HepG2 (cell line): ENCODE data around the gene BAIAP2L2. TPM values are rescaled to one million over a fixed set of nuclear protein-coding genes. Genes with fewer than 3 reads are reported as not detected.

Source experiments
- ATAC-seq: fragments of 200-7000 bp; cut with Tn5 transposase; 3 replicates; pipeline ENCODE4 v1.9.1; 2020; ENCODE audit warnings: mild to moderate bottlenecking, moderate library complexity
- BruUV-seq: library from RNA; stranded (reverse); fragments of 400-500 nt; replicated peaks from 2 replicates; lab custom pipeline; 2021; lab: Mats Ljungman, UMichigan
- CTCF ChIA-PET: fragments of 300-600 bp; formaldehyde crosslinking; extraction: SDS; loops from one replicate; lab custom pipeline; 2021; ENCODE audit warnings: low total read pairs, inconsistent platforms, low intra/inter-chr PET ratio; lab: Yijun Ruan, JAX
- POLR2A ChIA-PET: fragments of 350-600 bp; sonication (Branson Sonifier 250); formaldehyde crosslinking; loops from one replicate; lab custom pipeline; 2020; ENCODE audit warnings: antibody characterized with exemption, inconsistent platforms; lab: Yijun Ruan, JAX
- DNase-seq: peaks from one replicate; pipeline ENCODE4 v3.0.0-alpha.2; 2015; ENCODE audit warnings: low spot score
- FAIRE-seq: peaks from 3 replicates; lab custom pipeline; 2011; peaks lifted over from hg19 to GRCh38; lab: Jason Lieb, UNC
- H2AFZ ChIP-seq: one replicate; pipeline ENCODE4 v1.6.1; 2011; ENCODE audit warnings: low read length, inconsistent platforms
- H3K27ac ChIP-seq: fragments of 300-600 bp; 3 replicates; pipeline ENCODE4 v1.8.0; 2011; ENCODE audit warnings: mixed run types, mild to moderate bottlenecking, mixed read lengths, low read length, inconsistent platforms; ENCODE audit not compliant: insufficient read depth; ENCODE audit errors: extremely low read length
- H3K27me3 ChIP-seq, 2 experiments: fragments of 200-600 bp in 1 of 2; 2 replicates in 1 of 2; 3 replicates in 1 of 2; pipeline versions ENCODE4 v1.6.0 to v1.8.0; 2011; ENCODE audit warnings: low read length in 2 of 2, mild to moderate bottlenecking in 2 of 2, moderate library complexity in 2 of 2, inconsistent platforms in 1 of 2; ENCODE audit not compliant: insufficient read depth in 2 of 2, control insufficient read depth in 1 of 2
- H3K36me3 ChIP-seq, 2 experiments: fragments of 200-600 bp in 1 of 2; replicated peaks in 1 of 2; 2 replicates in 1 of 2; 3 replicates in 1 of 2; pipeline versions ENCODE4 v1.5.1 to v1.8.0; 2011; ENCODE audit warnings: low read length in 2 of 2, inconsistent platforms in 1 of 2; ENCODE audit not compliant: insufficient read depth in 2 of 2, control insufficient read depth in 1 of 2
- H3K4me1 ChIP-seq: 2 replicates; pipeline ENCODE4 v1.5.1; 2012; ENCODE audit warnings: low read length, inconsistent platforms; ENCODE audit not compliant: insufficient read depth
- H3K4me2 ChIP-seq: 2 replicates; pipeline ENCODE4 v1.6.0; 2011; ENCODE audit warnings: low read depth, low read length, inconsistent platforms
- H3K4me3 ChIP-seq, 3 experiments: fragments of 200-600 bp in 1 of 3; sonication (generic), shearing (Covaris generic) in 1 of 3; replicated peaks in 1 of 3; 2 replicates each; pipeline ENCODE4 v1.5.1; 2011 to 2016; ENCODE audit warnings: low read length in 3 of 3, inconsistent platforms in 2 of 3, low read depth in 2 of 3, mild to moderate bottlenecking in 2 of 3, control low read depth in 1 of 3, mixed read lengths in 1 of 3; ENCODE audit not compliant: insufficient read depth in 1 of 3
- H3K79me2 ChIP-seq: one replicate; pipeline ENCODE4 v1.6.1; 2011; ENCODE audit warnings: low read length, inconsistent platforms; ENCODE audit not compliant: insufficient read depth
- H3K9ac ChIP-seq: 2 replicates; pipeline ENCODE4 v1.6.0; 2011; ENCODE audit warnings: mild to moderate bottlenecking, low read depth, low read length, inconsistent platforms; ENCODE audit not compliant: insufficient read depth
- H3K9me3 ChIP-seq: 2 replicates; pipeline ENCODE4 v1.5.1; 2012; ENCODE audit warnings: mild to moderate bottlenecking, low read length
- H4K20me1 ChIP-seq: 2 replicates; pipeline ENCODE4 v1.6.0; 2011; ENCODE audit warnings: inconsistent platforms, mild to moderate bottlenecking, low read length, moderate library complexity; ENCODE audit not compliant: insufficient read depth
- FOXM1 ChIP-seq: sonication (generic); formaldehyde crosslinking; IDR thresholded peaks from 2 replicates; pipeline ENCODE4 v1.5.0; 2020; ENCODE audit warnings: missing genetic modification reagents
- PCBP1 ChIP-seq: fragments of 200-400 bp; formaldehyde crosslinking; IDR thresholded peaks from 2 replicates; pipeline ENCODE4 v1.6.1; 2017; ENCODE audit warnings: mild to moderate bottlenecking, low read depth, low read length, borderline replicate concordance
- ZFP91 ChIP-seq: sonication (generic); formaldehyde crosslinking; IDR thresholded peaks from 2 replicates; pipeline ENCODE4 v1.9.0; 2022; ENCODE audit warnings: missing genetic modification reagents, mild to moderate bottlenecking, borderline replicate concordance
- ZNF326 ChIP-seq: sonication (generic); formaldehyde crosslinking; IDR thresholded peaks from 2 replicates; pipeline ENCODE4 v1.4.0; 2020; ENCODE audit warnings: missing genetic modification reagents, borderline replicate concordance
- ZNF879 ChIP-seq: sonication (generic); formaldehyde crosslinking; IDR thresholded peaks from 2 replicates; pipeline ENCODE4 v1.8.1; 2023; ENCODE audit warnings: missing genetic modification reagents
- WGBS: methylation state at CpG from one replicate; pipeline ENCODE4 v1.1.6; 2017; ENCODE audit warnings: low lambda C conversion rate; 5-methylcytosine and 5-hydroxymethylcytosine counted together
- in situ Hi-C: cut with HindIII; loops from 2 replicates; pipeline ENCODE4 v1.10.0; 2017; ENCODE audit warnings: low pct_unique_long_range_greater_than_20kb; ENCODE audit not compliant: extremely low pct_ligation_motif_present
- intact Hi-C: fragments of 100-400 bp; cut with micrococcal nuclease; formaldehyde crosslinking; loops from one replicate; pipeline ENCODE4 v1.10.0; 2022; ENCODE audit not compliant: unreplicated experiment
- polyA plus RNA-seq, 8 experiments: library from polyadenylated mRNA; depleted of rRNA in 3 of 8; stranded (reverse) in 7 of 8; unstranded in 1 of 8; fragments of >200 nt; fragmentation: Illumina TruSeq in 4 of 8; extraction: Trizol in 4 of 8; gene quantifications; 2 replicates each; pipeline versions ENCODE4 v1.2.1 to v1.2.3, GENCODE V29; 2011 to 2016; ENCODE audit warnings: low read depth in 4 of 8, missing spikeins in 1 of 8, mixed read lengths in 1 of 8; ENCODE audit not compliant: insufficient read depth in 1 of 8
- total RNA-seq, 5 experiments: library from RNA; depleted of rRNA; stranded (reverse); fragments of >200 nt; fragmentation: Illumina TruSeq; extraction: Trizol; gene quantifications; 2 replicates each; pipeline ENCODE4 v1.2.3, GENCODE V29; 2016; ENCODE audit warnings: low read depth in 1 of 5

BAIAP2L2 gene
- total and polyA plus RNA-seq, 2 of the 13 experiments (the other 11 are each of a cell fraction or from before 2014, with no cell fraction given) = 4.4 to 7.5 TPM

- Histone ChIP-seq H3K27me3 (no peaks in the 10 kb centered on the region), H3K36me3 (peaks cover 9 to 16% of the 10 kb centered on the region in 2 experiments; a peak in 4 of 5 replicates), H4K20me1 (no peaks in the 10 kb centered on the region), H3K4me2 (no peak within 1 kb of the TSS), H3K9ac (no peak within 1 kb of the TSS), H3K4me3 (no peak within 1 kb of the TSS), H3K27ac (no peak within 1 kb of the TSS)
- DNase-seq = no peak
- no peak for ATAC-seq
- no TSS peak for BruUV-seq
- POLR2A ChIA-PET = interaction anchor here (1.2 kb wide), 1 partner anchor 26 kb away, joined by 3 read pairs; the partner anchor contains the start of gene BAIAP2L2
- FAIRE-seq = no peak
- in situ Hi-C loops = no loop called here
- TF ChIP-seq PCBP1 (0 out of 2 replicates have a peak, but pooled peaks have one; percentile 44), ZNF326 (CRISPR knock-in tag) (no peak), ZFP91 (no peak), ZNF879 (no peak), FOXM1 (no peak)
- TF ChIP-seq, all 625 proteins: peak for 1
- intact Hi-C loops = no loop called here
- H3K9me3 ChIP-seq = no peaks in the 10 kb centered on the region
- CTCF ChIA-PET = no interaction called here
- H2AFZ ChIP-seq = no peak within 1 kb of the TSS
- H3K79me2 ChIP-seq = no peaks in the 10 kb centered on the region
- WGBS = 64% methylated on average over 3 of the region's 16 CpGs
- no peaks in the 10 kb centered on the region for H3K4me1 ChIP-seq
These were observed 26.4 kb downstream of the BAIAP2L2 start, which contains the start of gene SLC16A8 for GRCh38 chr22:38083931-38084631. Gene SLC16A8 (minus strand): TSS chr22:38084184. CDS start chr22:38082873, 1,311 bp downstream.
